Hepatocyte (in vitro differentiated cells): ENCODE results near the gene PHF3. TPM values are rescaled to one million over a fixed set of nuclear protein-coding genes. Genes with fewer than 3 reads are reported as not detected.

Experiments
- DNase-seq: peaks from one replicate; pipeline ENCODE4 v3.0.0-alpha.2; 2016; ENCODE audit warnings: low spot score
- H2AFZ ChIP-seq: fragments of 200-600 bp; sonication (generic); 2 replicates; pipeline ENCODE4 v1.6.0; 2016; ENCODE audit warnings: antibody characterized with exemption, mild to moderate bottlenecking
- H3K27ac ChIP-seq: fragments of 200-600 bp; sonication (generic); 2 replicates; pipeline ENCODE4 v1.5.1; 2016; ENCODE audit warnings: mild to moderate bottlenecking
- H3K27me3 ChIP-seq: fragments of 200-600 bp; sonication (generic); 2 replicates; pipeline ENCODE4 v1.6.1; 2016
- H3K36me3 ChIP-seq: fragments of 200-600 bp; sonication (generic); replicated peaks from 2 replicates; pipeline ENCODE4 v1.5.1; 2016; ENCODE audit warnings: low read depth; ENCODE audit not compliant: insufficient read depth
- H3K4me1 ChIP-seq: fragments of 200-600 bp; sonication (generic); 2 replicates; pipeline ENCODE4 v1.5.1; 2016; ENCODE audit warnings: mild to moderate bottlenecking, moderate library complexity; ENCODE audit not compliant: insufficient read depth
- H3K4me2 ChIP-seq: fragments of 200-600 bp; sonication (generic); 2 replicates; pipeline ENCODE4 v1.6.0; 2016
- H3K4me3 ChIP-seq: fragments of 200-600 bp; sonication (generic); 2 replicates; pipeline ENCODE4 v1.5.1; 2016; ENCODE audit warnings: mild to moderate bottlenecking
- H3K79me2 ChIP-seq: fragments of 200-600 bp; sonication (generic); 2 replicates; pipeline ENCODE4 v1.6.0; 2017; ENCODE audit warnings: mild to moderate bottlenecking
- H3K9me2 ChIP-seq: fragments of 200-600 bp; sonication (generic); replicated peaks from 2 replicates; pipeline ENCODE4 v1.6.0; 2017; ENCODE audit warnings: mild to moderate bottlenecking; ENCODE audit not compliant: insufficient read depth
- H3K9me3 ChIP-seq: fragments of 200-600 bp; sonication (generic); 2 replicates; pipeline ENCODE4 v1.5.1; 2016; ENCODE audit warnings: low read depth, mild to moderate bottlenecking
- H4K20me1 ChIP-seq: fragments of 200-600 bp; sonication (generic); 2 replicates; pipeline ENCODE4 v1.6.0; 2016; ENCODE audit warnings: mild to moderate bottlenecking; ENCODE audit not compliant: insufficient read depth, poor library complexity, severe bottlenecking
- EZH2 ChIP-seq: fragments of 200-600 bp; sonication (generic); IDR thresholded peaks from 2 replicates; pipeline ENCODE4 v1.6.1; 2016; ENCODE audit warnings: antibody characterized with exemption, mild to moderate bottlenecking, borderline replicate concordance
- EZH2phosphoT487 ChIP-seq: fragments of 200-600 bp; sonication (generic); IDR thresholded peaks from one replicate; pipeline ENCODE4 v1.6.1; 2018; ENCODE audit warnings: antibody characterized with exemption, mild to moderate bottlenecking, low read depth, moderate library complexity; ENCODE audit not compliant: unreplicated experiment, severe bottlenecking
- WGBS: methylation state at CpG from one replicate; pipeline ENCODE4 v1.1.6; 2016; ENCODE audit warnings: low lambda C conversion rate; ENCODE audit errors: missing lambda C conversion rate; 5-methylcytosine and 5-hydroxymethylcytosine counted together
- polyA plus RNA-seq: library from polyadenylated mRNA; unstranded; fragments of >200 nt; fragmentation: Nextera tagmentation; extraction: Ambion mirVana; gene quantifications from 2 replicates; pipeline ENCODE4 v1.2.1, GENCODE V29; 2016
- total RNA-seq: library from RNA; depleted of rRNA; stranded (reverse); fragments of >200 nt; gene quantifications from 2 replicates; pipeline ENCODE4 v1.2.3, GENCODE V29; 2014
- TF ChIP-seq, protein P1 (sequence below): fragments of 200-600 bp; sonication (generic); IDR thresholded peaks from 2 replicates; pipeline ENCODE4 v1.5.1; 2016; ENCODE audit warnings: antibody characterized with exemption, mild to moderate bottlenecking; ENCODE audit not compliant: poor library complexity

Gene PHF3
- total and polyA plus RNA-seq, 2 experiments from 2014 or later = 15.2 to 72.8 TPM

DNA sequence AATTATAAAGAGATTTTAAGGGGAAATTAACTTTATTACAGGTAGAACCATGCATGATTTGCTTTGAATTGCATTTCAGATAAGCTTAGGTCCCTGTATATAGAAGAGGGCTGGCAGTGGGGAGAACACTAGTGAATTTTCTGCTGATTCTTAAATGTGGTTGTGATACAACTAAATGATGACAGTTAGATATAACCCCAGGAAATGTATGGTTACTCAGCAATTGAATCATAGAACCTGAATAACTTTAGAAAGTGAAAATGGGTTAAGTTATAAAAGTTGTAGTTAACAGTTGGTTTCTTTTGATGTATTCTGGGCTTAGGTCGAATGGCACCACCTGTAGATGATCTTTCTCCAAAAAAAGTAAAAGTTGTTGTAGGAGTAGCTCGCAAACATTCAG is 70.1 kb downstream of the PHF3 start:
- no peak overlapping the region for H3K27ac ChIP-seq
- H3K9me3 ChIP-seq = no peaks in the 10 kb centered on the region
- H3K4me2 ChIP-seq = no peak overlapping the region
- H2AFZ ChIP-seq = no peak overlapping the region
- H3K27me3 ChIP-seq = no peaks in the 10 kb centered on the region
- WGBS = 86% methylated on average over 2 of the region's 2 CpGs
- no peak overlapping the region for H3K4me3 ChIP-seq
- peaks cover 5% of the 10 kb centered on the region for H3K4me1 ChIP-seq
- TF ChIP-seq EZH2 = no peak
- TF ChIP-seq EZH2phosphoT487 = no peak
- TF ChIP-seq, protein P1, sequence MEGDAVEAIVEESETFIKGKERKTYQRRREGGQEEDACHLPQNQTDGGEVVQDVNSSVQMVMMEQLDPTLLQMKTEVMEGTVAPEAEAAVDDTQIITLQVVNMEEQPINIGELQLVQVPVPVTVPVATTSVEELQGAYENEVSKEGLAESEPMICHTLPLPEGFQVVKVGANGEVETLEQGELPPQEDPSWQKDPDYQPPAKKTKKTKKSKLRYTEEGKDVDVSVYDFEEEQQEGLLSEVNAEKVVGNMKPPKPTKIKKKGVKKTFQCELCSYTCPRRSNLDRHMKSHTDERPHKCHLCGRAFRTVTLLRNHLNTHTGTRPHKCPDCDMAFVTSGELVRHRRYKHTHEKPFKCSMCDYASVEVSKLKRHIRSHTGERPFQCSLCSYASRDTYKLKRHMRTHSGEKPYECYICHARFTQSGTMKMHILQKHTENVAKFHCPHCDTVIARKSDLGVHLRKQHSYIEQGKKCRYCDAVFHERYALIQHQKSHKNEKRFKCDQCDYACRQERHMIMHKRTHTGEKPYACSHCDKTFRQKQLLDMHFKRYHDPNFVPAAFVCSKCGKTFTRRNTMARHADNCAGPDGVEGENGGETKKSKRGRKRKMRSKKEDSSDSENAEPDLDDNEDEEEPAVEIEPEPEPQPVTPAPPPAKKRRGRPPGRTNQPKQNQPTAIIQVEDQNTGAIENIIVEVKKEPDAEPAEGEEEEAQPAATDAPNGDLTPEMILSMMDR = no peak
- peaks cover 7% of the 10 kb centered on the region for H3K79me2 ChIP-seq
- no peak for DNase-seq
- H3K9me2 ChIP-seq = no peaks in the 10 kb centered on the region
- peaks cover 13% of the 10 kb centered on the region for H3K36me3 ChIP-seq
- H4K20me1 ChIP-seq = no peaks in the 10 kb centered on the region

DNA sequence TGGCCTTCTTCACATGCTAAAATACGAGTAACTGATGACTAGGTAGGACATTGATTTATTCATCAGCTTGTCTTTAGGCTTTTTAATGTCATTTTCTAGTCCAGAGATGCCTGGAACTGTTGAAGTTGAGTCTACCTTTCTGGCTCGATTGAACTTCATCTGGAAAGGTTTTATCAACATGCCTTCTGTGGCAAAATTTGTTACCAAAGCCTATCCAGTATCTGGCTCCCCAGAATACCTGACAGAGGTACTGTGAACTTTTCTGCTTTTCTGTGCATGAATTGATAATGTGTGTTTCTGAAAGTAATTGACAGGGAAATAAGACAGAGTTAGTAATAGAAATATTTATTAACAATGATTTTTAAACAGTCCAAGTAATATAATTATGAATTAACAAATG is 71.0 kb downstream of the PHF3 start:
- WGBS = 90% methylated on average over 2 of the region's 2 CpGs
- no peak for TF ChIP-seq EZH2phosphoT487
- no peak for TF ChIP-seq EZH2
- TF ChIP-seq, protein P1 = no peak
- no peak overlapping the region for H2AFZ ChIP-seq
- H3K4me1 ChIP-seq = peaks cover 5% of the 10 kb centered on the region
- peaks cover 4% of the 10 kb centered on the region for H3K36me3 ChIP-seq
- H3K27me3 ChIP-seq = no peaks in the 10 kb centered on the region
- no peak overlapping the region for H3K4me2 ChIP-seq
- no peak overlapping the region for H3K27ac ChIP-seq
- H3K79me2 ChIP-seq = peaks cover 4% of the 10 kb centered on the region
- H4K20me1 ChIP-seq = no peaks in the 10 kb centered on the region
- no peak overlapping the region for H3K4me3 ChIP-seq
- no peak for DNase-seq
- H3K9me2 ChIP-seq = no peaks in the 10 kb centered on the region
- H3K9me3 ChIP-seq = no peaks in the 10 kb centered on the region

DNA sequence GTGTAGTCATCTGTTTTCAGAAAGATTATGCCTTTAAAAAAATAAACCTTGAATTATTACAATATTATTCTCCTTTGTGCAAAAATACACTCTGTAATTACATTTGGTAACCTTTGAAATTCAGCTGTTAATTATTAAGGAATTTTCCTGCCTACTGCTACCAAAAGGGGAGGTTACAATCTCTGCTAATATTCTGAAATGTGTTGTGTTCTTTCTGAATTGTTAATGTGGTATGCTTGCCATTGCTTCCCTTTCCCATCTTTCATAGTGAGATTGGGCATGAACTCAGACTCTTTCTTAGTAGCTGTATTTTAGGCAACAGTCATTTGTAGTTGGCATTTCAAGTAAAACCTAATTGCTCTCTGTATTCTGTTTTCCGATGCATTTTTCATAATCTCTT is 73.0 kb downstream of the PHF3 start:
- Histone ChIP-seq H3K27me3 (no peaks in the 10 kb centered on the region), H3K27ac (no peak overlapping the region), H3K9me3 (no peaks in the 10 kb centered on the region), H3K4me1 (peaks cover 5% of the 10 kb centered on the region), H3K36me3 (no peaks in the 10 kb centered on the region), H3K9me2 (no peaks in the 10 kb centered on the region), H3K79me2 (peaks cover 6% of the 10 kb centered on the region), H3K4me3 (no peak overlapping the region), H2AFZ (no peak overlapping the region), H3K4me2 (no peak overlapping the region), H4K20me1 (no peaks in the 10 kb centered on the region)
- 100% methylated on average over 1 of the region's 1 CpG for WGBS
- TF ChIP-seq, protein P1 = no peak
- TF ChIP-seq EZH2 (no peak), EZH2phosphoT487 (no peak)
- no peak for DNase-seq

DNA sequence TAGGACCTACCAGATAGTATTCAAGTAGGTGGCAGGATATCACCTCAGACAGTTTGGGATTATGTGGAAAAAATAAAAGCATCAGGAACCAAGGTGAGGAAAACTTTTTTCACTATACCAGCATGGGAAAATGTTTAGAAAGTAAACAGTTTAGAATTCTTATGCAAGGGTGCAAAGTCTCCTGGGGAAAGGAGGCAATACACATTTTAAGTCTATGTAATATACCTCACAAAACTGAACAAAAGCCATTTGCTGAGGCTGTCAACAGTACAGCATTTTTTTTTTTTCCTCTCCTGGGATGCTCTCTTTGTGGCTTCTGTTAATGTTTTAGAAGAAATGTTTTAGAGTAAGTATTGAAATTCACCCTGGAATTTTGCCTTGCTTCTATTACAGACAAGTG is 73.5 kb downstream of the PHF3 start:
- peaks cover 7% of the 10 kb centered on the region for H3K79me2 ChIP-seq
- DNase-seq = no peak
- H3K9me2 ChIP-seq = no peaks in the 10 kb centered on the region
- H3K27ac ChIP-seq = no peak overlapping the region
- TF ChIP-seq, protein P1 = no peak
- no peak for TF ChIP-seq EZH2
- TF ChIP-seq EZH2phosphoT487 = no peak
- no peaks in the 10 kb centered on the region for H4K20me1 ChIP-seq
- peaks cover 5% of the 10 kb centered on the region for H3K4me1 ChIP-seq
- H3K27me3 ChIP-seq = no peaks in the 10 kb centered on the region
- no peak overlapping the region for H3K4me2 ChIP-seq
- no peak overlapping the region for H3K4me3 ChIP-seq
- H2AFZ ChIP-seq = no peak overlapping the region
- no peaks in the 10 kb centered on the region for H3K36me3 ChIP-seq
- H3K9me3 ChIP-seq = no peaks in the 10 kb centered on the region
